Fibroblast of lung (primary cell): ENCODE data around the gene ANKS1B. TPM values are rescaled to one million over a fixed set of nuclear protein-coding genes. Genes with fewer than 3 reads are reported as not detected.

Source experiments
- DNase-seq, 2 donors: peaks; one replicate each; pipeline versions ENCODE4 v3.0.0 to v3.0.0-alpha.2; 2010; ENCODE audit warnings: low read depth in 2 of 2
- H2AFZ ChIP-seq: 2 replicates; pipeline ENCODE4 v1.5.1; 2012; ENCODE audit warnings: low read length, control low read depth, inconsistent platforms
- H3K27ac ChIP-seq: 2 replicates; pipeline ENCODE4 v1.5.1; 2011; ENCODE audit warnings: low read length, control low read depth; ENCODE audit not compliant: insufficient read depth
- H3K27me3 ChIP-seq: 2 replicates; pipeline ENCODE4 v1.5.1; 2011; ENCODE audit warnings: mild to moderate bottlenecking, low read length; ENCODE audit not compliant: control insufficient read depth, insufficient read depth
- H3K36me3 ChIP-seq: 2 replicates; pipeline ENCODE4 v1.5.1; 2011; ENCODE audit warnings: low read length; ENCODE audit not compliant: control insufficient read depth, insufficient read depth
- H3K4me1 ChIP-seq: 2 replicates; pipeline ENCODE4 v1.5.1; 2011; ENCODE audit warnings: low read length; ENCODE audit not compliant: control insufficient read depth, insufficient read depth; ENCODE audit errors: extremely low read depth
- H3K4me2 ChIP-seq: 2 replicates; pipeline ENCODE4 v1.5.1; 2011; ENCODE audit warnings: low read length, control low read depth; ENCODE audit not compliant: insufficient read depth; ENCODE audit errors: extremely low read depth
- H3K4me3 ChIP-seq, 4 experiments: fragments of 200-600 bp in 1 of 4; sonication (generic) in 1 of 4; replicated peaks in 1 of 4; 2 replicates each; pipeline ENCODE4 v1.5.1; 2011 to 2016; ENCODE audit warnings: low read length in 4 of 4, low read depth in 3 of 4, mild to moderate bottlenecking in 3 of 4, control low read depth in 2 of 4, inconsistent platforms in 1 of 4, mixed read lengths in 1 of 4; ENCODE audit not compliant: insufficient read depth in 1 of 4; ENCODE audit errors: control extremely low read depth in 1 of 4
- H3K79me2 ChIP-seq: 2 replicates; pipeline ENCODE4 v1.5.1; 2012; ENCODE audit warnings: mild to moderate bottlenecking, low read length, inconsistent platforms; ENCODE audit not compliant: control insufficient read depth, insufficient read depth
- H3K9ac ChIP-seq: 2 replicates; pipeline ENCODE4 v1.5.1; 2011; ENCODE audit warnings: mild to moderate bottlenecking, low read length, control low read depth; ENCODE audit not compliant: insufficient read depth
- H3K9me3 ChIP-seq: 2 replicates; pipeline ENCODE4 v1.5.1; 2012; ENCODE audit warnings: low read depth, low read length; ENCODE audit not compliant: control insufficient read depth, insufficient read depth
- H4K20me1 ChIP-seq: 2 replicates; pipeline ENCODE4 v1.5.1; 2011; ENCODE audit warnings: low read length; ENCODE audit not compliant: control insufficient read depth, insufficient read depth; ENCODE audit errors: extremely low read depth
- EZH2 ChIP-seq: IDR thresholded peaks from 2 replicates; pipeline ENCODE4 v1.5.1; 2012; ENCODE audit warnings: low read length, control low read depth, mild to moderate bottlenecking; ENCODE audit errors: missing control alignments
- polyA plus RNA-seq, 2 donors: library from polyadenylated mRNA; depleted of rRNA in 1 of 2; stranded (reverse) in 1 of 2; unstranded in 1 of 2; fragments of >200 nt; gene quantifications; 2 replicates each; pipeline ENCODE4 v1.2.1, GENCODE V29; 2011 to 2012; ENCODE audit warnings: missing spikeins in 1 of 2
- total RNA-seq: library from RNA; depleted of rRNA; stranded (reverse); fragments of >200 nt; gene quantifications from 2 replicates; pipeline ENCODE4 v1.2.1, GENCODE V29; 2014
- TF ChIP-seq, protein P1 (sequence below), 2 donors: IDR thresholded peaks in 1 of 2; conservative IDR thresholded peaks in 1 of 2; 1 replicate in 1 of 2; 2 replicates in 1 of 2; pipeline ENCODE4 v1.5.1; 2011 to 2012; ENCODE audit warnings: low read length in 2 of 2, control low read depth in 1 of 2, inconsistent platforms in 1 of 2, low read depth in 1 of 2, mild to moderate bottlenecking in 1 of 2

Gene ANKS1B
- total and polyA plus RNA-seq, 2 donors (not counting 1 experiment from before 2014, with no cell fraction given): 0.11 to 0.83 TPM

DNA sequence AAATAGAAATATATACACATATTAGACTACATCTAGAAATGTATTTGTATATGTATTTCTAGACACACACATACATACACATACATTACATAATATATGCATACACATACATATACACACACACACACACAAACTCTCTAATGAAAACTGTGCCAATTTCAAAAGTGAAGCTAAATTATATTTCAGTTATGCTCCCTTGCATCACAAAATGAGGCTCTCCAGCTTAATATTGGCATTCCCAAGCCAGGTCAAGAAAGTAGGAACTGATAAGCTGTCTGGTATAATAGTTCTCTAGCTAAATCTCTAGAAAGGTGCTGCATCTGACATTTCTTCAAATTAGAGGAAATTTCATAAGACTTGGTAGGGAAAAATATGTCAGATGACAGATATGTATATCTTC is 280.3 kb downstream of the ANKS1B start:
- H3K36me3 ChIP-seq: no peaks in the 10 kb centered on the region
- H3K79me2 ChIP-seq: no peaks in the 10 kb centered on the region
- H3K9me3 ChIP-seq: no peaks in the 10 kb centered on the region
- no peaks in the 10 kb centered on the region for H3K27me3 ChIP-seq
- no peak overlapping the region for H2AFZ ChIP-seq
- no peak overlapping the region for H3K4me3 ChIP-seq
- no peak overlapping the region for H3K27ac ChIP-seq
- DNase-seq: no peak
- H3K4me1 ChIP-seq: no peaks in the 10 kb centered on the region
- H4K20me1 ChIP-seq: no peaks in the 10 kb centered on the region
- no peak overlapping the region for H3K4me2 ChIP-seq
- TF ChIP-seq EZH2: no peak
- TF ChIP-seq, protein P1, sequence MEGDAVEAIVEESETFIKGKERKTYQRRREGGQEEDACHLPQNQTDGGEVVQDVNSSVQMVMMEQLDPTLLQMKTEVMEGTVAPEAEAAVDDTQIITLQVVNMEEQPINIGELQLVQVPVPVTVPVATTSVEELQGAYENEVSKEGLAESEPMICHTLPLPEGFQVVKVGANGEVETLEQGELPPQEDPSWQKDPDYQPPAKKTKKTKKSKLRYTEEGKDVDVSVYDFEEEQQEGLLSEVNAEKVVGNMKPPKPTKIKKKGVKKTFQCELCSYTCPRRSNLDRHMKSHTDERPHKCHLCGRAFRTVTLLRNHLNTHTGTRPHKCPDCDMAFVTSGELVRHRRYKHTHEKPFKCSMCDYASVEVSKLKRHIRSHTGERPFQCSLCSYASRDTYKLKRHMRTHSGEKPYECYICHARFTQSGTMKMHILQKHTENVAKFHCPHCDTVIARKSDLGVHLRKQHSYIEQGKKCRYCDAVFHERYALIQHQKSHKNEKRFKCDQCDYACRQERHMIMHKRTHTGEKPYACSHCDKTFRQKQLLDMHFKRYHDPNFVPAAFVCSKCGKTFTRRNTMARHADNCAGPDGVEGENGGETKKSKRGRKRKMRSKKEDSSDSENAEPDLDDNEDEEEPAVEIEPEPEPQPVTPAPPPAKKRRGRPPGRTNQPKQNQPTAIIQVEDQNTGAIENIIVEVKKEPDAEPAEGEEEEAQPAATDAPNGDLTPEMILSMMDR (conservative IDR thresholded peaks at IDR 0.05 in 1 of 2, IDR thresholded peaks at IDR 0.05 in 1 of 2; ENCODE audit: low read depth in 1 of 2, low read length in 2 of 2): no peak
- no peak overlapping the region for H3K9ac ChIP-seq

DNA sequence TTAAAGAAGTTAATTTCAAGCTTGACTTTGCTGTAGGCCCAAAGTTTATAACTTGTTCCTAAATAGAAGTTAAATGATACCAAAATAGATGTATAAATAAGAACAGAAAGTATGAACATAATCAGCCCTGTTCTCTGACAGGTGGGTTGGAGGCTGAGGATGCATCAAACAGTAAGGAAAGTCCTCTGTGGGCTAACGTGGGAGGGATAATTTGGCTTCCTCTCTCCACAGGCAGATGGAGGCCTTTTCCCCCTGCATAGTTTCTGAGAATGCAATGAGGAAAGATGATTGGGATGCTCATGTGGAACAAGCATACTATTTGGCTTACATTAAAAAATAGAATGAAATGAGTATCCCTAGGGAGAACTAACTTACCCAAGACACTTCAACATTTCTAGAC is 280.7 kb downstream of the ANKS1B start:
- Histone ChIP-seq H3K27me3 (no peaks in the 10 kb centered on the region), H3K79me2 (no peaks in the 10 kb centered on the region), H3K4me1 (no peaks in the 10 kb centered on the region), H3K27ac (no peak overlapping the region), H3K9ac (no peak overlapping the region), H3K9me3 (no peaks in the 10 kb centered on the region), H4K20me1 (no peaks in the 10 kb centered on the region), H3K4me3 (no peak overlapping the region), H3K4me2 (no peak overlapping the region), H3K36me3 (no peaks in the 10 kb centered on the region), H2AFZ (no peak overlapping the region)
- TF ChIP-seq, protein P1 (conservative IDR thresholded peaks at IDR 0.05 in 1 of 2, IDR thresholded peaks at IDR 0.05 in 1 of 2; ENCODE audit: low read depth in 1 of 2, low read length in 2 of 2): no peak
- TF ChIP-seq EZH2: no peak
- no peak for DNase-seq

DNA sequence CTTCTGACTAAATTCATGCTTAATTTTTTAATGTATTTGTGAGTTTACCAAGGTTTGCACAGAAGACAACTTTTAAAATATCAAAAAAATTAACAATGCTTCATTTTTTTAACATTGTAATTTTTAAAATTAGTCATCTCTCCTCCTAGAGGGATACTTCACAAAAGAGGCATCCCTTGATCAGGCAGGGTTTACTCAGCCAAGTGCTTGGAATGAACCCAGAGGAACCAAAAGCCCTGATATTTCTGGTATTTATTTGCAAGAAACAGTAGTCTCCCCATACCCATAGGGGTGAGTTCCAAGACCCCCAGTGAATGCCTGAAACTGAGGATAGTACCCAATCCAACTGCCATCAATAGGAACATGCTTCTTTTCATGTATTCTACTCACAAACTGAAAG is 284.7 kb downstream of the ANKS1B start:
- Histone ChIP-seq H4K20me1 (no peaks in the 10 kb centered on the region), H2AFZ (no peak overlapping the region), H3K9me3 (no peaks in the 10 kb centered on the region), H3K27me3 (no peaks in the 10 kb centered on the region), H3K27ac (no peak overlapping the region), H3K4me2 (no peak overlapping the region), H3K4me1 (no peaks in the 10 kb centered on the region), H3K79me2 (no peaks in the 10 kb centered on the region), H3K4me3 (no peak overlapping the region), H3K9ac (no peak overlapping the region), H3K36me3 (no peaks in the 10 kb centered on the region)
- DNase-seq: no peak
- TF ChIP-seq EZH2: no peak
- TF ChIP-seq, protein P1 (conservative IDR thresholded peaks at IDR 0.05 in 1 of 2, IDR thresholded peaks at IDR 0.05 in 1 of 2; ENCODE audit: low read depth in 1 of 2, low read length in 2 of 2): no peak
